ENCODE data around the gene PGAM1.
"Not testable (repeated sequence)": the region's sequence is repeated elsewhere in the genome, so short reads cannot be mapped to it uniquely, and the experiment has no call there.

Gene PGAM1

DNA sequence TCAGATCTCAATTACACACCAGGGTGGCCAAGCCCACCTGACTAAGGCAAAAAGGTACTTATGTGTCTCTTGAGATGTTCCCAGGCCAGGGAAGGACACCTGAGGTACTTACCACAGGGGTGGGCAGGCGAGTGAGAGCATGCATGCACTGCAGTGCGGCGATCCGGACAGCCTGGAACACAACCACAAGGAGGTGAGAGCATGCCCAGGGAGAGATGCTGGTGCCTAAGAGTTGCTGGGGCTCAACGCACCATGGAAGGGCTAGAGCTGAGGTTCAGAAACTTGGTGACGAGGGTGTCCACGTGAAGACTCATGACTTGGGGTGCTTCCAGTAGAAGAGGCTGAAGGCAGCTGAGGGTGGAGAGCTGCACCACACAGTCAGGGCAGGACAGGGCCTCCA, 33.1 kb downstream of the PGAM1 start:
- DNase-seq: no peak

DNA sequence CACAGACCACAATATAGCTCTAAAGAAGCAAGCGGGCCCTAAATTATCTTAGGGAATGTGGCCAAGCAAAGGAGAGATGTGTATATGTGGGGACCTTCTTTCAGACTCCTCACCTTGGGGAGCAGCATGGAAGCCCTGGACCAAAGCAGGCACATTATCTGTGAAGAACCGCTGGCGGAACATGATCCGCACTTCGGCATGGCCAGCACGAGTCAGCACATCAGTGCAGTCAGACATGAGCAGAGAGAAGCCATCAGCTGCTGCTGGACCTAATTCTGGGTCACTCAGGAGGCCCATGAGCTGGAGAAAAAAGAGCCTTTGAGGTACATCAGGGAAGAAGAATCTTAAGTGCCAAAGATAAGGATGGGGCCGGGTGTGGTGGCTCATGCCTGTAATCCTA, 33.9 kb downstream of the PGAM1 start:
- DNase-seq: no peak

DNA sequence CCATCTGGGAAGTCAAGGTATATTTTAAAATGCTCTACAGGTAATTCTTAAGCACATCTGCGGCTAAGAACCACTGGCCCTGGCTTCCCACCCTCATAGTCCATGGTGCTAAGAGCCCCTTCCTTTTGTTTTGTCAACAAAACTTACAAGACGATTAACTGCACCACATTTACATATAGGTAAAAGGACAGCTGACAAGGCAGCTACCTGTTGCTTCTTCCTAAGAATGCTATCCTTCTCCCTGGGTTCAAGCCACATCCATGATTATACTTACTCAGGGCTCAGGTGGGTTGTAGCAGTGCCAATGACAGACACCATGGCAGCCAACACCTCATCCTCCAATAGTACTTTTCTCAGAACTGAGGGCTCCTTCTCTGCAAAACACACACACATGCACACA, 36.3 kb downstream of the PGAM1 start:
- DNase-seq: no peak

DNA sequence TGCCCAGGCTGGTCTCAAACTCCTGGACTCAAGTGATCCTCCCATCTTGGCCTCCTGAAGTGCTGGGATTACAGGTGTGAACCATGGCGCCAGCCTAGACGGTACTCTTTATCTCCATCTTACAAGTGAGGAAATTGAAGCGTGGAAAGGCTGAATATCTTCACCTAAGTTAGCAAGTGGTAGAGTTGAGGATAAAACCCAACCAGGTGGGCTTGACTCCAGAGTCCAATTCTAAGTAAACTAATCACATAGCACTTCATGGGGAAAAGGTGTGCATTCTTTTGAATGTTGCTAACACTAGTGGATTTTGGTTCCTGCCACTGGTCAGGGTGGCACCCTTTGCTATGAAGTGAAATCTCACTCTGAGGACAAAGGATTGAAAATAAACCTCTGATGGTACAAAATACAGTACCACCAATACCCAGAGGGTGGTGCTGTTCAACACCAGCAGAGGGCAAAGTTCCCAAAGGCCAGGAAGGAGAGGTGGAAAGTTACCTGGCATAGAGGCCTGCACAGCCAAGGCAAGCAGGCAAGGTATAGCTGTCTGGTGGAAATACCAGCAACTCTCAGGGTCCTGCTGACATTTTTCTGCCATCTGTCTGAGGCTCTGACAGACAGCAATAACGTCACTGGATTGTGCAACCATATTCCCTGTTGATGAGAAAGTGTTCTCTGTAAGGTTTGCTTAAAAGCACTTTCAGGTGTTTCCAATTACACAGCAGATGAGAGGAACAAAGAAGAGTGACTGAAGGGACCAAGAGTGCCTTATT, 37.6 kb downstream of the PGAM1 start:
- DNase-seq: peak; percentile 57 to 66 (median 61)

DNA sequence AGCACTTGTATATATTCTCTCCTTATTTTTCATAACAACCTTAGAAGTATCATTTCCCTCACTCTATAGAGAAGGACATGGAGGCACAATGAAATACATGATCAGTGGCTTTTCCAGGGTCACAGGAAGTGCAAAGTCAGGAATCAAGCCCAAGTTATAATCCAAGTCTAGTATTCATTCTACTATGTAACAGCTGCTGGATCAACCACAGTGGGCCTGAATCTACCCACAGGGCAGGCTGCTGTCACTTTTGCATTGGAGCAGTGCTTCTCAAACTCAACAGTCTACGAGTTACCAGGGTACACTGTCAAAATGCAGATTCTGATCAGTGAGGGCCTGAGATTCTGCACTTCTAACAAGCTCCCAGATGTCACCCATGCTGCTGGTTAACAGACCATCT, 38.2 kb downstream of the PGAM1 start:
- DNase-seq: no peak

DNA sequence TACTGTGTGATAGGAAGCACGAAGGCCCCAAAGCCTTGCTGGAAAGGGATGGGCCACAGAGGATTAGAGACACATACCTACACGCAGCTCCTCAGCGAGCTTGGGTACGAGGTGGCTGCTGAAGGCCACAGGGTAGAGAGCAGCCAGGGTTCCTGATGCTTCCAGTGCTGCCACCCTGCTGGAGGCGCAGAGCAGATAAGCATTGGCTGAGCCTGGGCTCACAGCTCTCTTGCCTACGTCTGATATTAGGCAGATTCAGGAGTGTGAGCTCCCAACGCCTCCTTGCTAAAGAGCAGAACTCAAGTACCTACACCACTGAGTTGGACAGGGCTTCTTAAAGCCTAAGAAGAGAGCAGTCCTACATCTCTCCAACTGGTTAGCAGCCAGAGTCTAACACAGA, 40.0 kb downstream of the PGAM1 start:
- no peak for DNase-seq

DNA sequence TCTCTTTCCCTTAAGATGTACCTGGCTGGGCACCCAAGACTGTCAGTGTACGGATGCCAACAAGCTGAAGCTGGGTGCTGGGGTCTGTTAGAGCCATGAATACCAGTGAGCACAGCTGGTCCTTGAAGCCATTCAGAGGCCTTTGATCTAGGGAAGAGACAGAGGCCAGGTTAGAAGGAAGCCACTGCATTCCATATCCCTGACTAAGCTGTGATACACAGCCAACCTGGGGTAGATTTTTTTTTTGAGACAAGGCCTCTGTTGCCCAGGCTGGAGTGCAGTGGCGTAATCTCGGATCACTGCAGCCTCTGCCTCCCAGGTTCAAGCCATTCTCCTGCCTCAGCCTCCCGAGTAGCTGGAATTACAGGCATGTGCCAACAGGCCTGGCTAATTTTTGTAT, 40.8 kb downstream of the PGAM1 start:
- no peak for DNase-seq

DNA sequence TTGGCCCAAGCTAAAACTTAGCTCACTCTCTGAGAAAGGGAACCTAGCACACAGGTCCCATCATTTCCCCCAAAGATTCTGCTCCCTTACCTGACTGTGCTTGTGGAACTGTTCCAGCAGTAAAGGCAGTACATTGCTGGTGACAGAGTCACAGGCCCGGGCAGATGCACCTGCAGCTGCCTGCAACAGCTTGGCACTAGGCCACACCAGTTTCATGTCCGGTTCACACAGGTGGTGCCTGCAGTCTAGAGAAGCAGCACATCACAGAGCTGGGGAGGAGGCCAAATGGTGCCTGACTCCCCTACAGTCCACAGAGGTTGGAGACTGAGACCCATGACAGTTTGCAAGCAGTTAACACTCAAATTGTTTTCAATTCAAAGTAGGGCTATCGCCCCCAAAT, 42.2 kb downstream of the PGAM1 start:
- no peak for DNase-seq

DNA sequence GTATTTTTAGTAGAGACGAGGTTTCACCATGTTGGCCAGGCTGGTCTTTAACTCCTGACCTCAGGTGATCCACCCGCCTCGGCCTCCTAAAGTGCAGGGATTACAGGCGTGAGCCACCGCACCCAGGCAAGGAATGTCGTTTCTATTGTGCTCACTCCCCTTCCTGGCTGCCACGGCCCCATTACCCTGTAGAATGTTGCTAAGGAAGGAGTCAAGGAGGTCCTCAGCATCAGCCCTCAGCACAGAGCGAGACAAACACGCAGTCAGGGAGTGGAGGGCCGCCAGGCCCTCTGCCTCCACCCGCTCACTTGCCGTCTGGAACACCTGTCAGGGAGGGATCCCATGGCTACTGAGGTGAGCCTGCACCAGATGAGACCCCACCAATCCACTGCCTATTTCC, 42.8 kb downstream of the PGAM1 start:
- not testable (repeated sequence) for DNase-seq

DNA sequence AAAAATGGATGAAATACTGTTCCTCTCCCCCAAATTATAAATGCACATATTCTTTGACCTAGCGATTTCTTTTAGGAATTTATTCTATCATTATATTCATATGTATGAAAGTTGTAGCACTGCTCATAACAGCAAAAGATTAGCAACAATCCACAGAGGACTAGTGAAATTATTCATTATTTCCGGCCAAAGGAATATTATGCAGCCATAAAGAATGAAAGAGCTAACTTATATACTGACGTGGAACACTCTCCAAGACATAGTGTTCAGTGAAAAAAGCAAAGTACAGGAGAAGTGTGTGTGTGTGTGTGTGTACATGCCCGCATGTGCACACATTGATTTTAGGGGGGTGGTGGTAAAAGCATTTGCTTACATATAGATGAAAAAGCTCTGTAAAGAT, 48.9 kb downstream of the PGAM1 start:
- DNase-seq: no peak

DNA sequence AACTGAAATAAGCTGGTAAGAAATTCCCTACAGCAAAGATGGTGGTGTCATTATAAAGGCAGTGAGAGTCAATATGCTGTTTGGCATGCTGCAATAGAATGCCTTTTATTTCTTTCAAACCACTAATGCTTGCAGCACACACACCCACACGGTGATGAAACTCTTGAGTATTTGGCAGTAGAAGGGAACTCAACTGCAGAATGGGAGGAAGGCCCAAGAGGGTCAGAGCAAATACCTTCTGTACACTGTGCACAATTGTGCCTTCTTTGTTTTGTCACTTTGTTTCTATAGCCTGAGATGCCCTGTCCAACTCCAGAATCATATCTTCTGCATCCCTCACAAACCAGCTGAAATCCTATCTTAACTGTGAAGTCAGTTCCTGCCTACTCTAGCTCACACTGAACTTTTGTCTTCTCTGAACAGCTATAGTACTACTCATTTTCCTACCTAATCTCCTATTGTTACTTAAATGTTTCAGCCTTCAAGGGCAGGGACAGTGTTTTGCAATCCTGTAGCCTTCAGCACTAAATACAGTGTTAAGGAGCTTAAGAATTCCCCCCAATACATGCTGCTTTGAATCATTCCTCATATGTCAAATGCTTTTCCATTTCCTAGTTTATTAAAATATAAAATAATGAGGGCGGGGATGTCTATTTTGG, 50.1 kb downstream of the PGAM1 start:
- peak; percentile 82 to 88 (median 84) for DNase-seq

DNA sequence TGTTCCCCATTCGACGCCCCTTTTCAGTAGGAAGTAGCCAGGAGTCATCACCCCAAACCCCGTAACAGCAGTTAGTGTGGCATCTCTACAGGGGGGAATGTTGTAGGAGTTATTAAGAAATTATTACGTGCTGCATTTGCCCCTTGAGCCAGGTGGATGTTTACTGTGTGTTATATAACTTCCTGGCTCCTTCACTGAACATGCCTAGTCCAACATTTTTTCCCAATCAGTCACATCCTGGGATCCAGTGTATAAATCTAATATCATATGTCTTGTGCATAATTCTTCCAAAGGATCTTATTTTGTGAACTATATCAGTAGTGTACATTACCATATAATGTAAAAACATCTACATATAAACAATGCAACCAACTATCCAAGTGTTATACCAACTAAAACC, 53.4 kb downstream of the PGAM1 start:
- DNase-seq: not testable (repeated sequence)

DNA sequence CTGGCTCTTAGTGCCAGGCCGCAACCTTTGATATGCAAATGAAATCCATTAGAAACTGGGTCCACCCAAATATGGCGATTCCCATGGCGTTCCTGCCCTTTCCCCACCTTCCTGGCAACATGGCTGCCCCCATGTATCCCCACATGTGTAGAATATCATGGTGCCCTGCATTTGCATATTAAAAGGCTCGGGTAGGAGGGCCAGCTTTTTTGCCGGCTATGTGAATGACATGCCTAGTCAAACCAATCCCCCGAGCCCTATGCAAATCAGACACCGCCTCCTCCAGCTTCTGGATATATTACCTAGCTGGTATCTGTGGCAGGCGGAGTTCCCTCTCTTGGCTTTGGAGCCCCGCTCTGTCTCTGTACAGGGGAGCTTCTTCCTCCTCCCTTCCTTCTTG, 53.9 kb downstream of the PGAM1 start:
- no peak for DNase-seq

DNA sequence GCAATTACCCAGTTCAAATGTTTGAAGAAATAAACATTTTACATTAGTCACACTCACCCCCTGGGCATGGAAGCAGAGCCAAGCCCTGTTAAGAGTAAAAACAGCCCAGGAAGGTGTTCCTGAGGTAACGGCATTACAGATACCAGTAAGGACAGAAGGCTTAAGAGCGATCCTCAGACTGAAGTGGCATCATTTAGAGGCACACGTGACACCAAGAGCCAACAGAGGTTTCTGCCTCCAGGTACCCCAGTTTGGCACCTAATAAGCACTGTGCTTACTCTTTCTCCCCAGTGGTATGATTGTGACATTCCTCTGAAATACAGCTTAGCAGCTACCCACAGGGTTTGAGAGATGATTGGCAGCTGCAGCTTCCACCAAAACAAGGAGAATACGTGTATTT, 55.1 kb downstream of the PGAM1 start:
- no peak for DNase-seq

DNA sequence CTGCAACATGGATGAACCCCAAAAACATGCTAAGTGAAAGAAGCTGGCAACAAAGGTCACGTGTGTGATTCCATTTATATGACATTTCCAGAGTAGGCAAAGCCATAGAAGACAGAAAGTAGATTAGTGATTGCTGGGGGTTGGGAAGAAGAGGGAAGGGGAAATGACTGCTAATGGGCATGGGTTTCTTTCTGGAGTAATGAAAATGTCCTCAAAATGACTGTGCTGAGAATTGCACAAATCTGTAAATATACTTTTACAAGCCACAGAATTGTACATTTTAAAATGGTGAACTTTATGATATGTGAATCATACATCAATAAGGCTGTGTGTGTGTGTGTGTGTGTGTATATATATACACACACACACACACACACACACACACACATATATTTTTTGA, 56.4 kb downstream of the PGAM1 start:
- peak in 2 of 4 experiments; percentile 23 for DNase-seq
